ENCODE data around the gene SH3PXD2A.
A peak's percentile ranks its signal among the peaks of the same experiment; 100 is the strongest.

Gene SH3PXD2A

GRCh38 chr10:103808780-103809179, 46.6 kb downstream of the SH3PXD2A start:
- peak; percentile 53 for DNase-seq (ENCODE audit: low spot score)

- DNase-seq (ENCODE audit: low spot score): no peak
These were observed 47.4 kb downstream of the SH3PXD2A start for GRCh38 chr10:103807996-103808395.

- no peak for DNase-seq (ENCODE audit: low spot score)
These were observed 48.8 kb downstream of the SH3PXD2A start for GRCh38 chr10:103806395-103807187.

DNA sequence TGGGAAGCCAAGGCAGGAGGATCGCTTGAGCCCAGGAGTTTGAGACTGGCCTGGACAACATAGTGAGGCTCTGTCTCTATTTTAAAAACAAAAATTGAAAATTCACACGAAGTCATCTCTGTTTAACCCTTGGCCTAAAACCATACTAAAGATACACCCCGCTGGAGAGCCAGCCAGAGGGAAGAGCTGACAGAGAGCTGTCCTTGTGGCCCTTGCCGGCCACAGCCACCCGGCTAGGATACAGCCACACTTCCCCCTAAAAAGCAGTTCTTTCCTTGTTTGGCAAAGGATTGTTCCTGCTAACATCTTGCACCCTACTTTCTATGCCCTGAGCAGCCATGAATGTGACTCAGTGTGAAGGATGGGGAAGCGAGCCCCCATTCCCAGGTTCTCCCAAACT, 49.6 kb downstream of the SH3PXD2A start:
- DNase-seq (ENCODE audit: low spot score): no peak

DNA sequence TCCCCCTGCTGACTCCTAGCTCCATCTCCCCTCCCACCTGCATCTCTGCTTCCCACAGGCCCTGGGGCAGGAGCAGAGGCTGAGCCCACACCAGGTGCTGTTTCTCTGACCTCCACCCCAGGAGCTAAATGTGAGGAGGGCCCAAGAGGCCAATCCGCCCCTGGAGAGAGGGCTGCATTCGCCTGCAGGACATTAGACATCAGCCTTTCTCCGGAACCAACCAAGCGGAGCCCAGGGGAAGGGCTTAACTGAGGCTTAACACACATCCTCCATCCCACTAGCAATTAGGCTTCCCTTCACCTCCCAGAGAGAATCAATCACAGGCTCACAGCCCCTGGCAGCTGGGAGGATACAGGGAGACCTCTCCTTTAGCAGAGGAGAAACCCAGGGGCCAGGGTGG, 50.5 kb downstream of the SH3PXD2A start:
- DNase-seq (ENCODE audit: low spot score): no peak

DNA sequence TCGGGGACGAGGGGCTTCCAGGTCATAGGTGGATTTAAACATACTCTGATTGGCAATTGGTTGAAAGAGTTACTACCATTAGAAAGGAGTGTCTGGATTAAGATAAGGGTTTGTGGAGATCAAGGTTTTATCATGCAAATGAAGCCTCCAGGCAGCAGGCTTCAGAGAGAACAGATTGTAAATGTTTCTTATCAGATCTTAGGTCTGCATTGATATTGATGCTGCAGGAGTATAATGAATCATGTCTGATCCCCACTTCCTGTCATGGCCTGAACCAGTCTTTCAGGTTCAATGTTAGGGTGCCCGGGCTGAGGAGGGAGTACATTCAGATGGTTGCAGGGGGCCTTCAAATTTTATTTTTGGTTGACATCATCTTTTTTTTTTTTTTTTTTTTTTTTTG, 51.4 kb downstream of the SH3PXD2A start:
- no peak for DNase-seq (ENCODE audit: low spot score)

- DNase-seq (ENCODE audit: low spot score): no peak
These were observed 52.6 kb downstream of the SH3PXD2A start for GRCh38 chr10:103802637-103803353.

DNA sequence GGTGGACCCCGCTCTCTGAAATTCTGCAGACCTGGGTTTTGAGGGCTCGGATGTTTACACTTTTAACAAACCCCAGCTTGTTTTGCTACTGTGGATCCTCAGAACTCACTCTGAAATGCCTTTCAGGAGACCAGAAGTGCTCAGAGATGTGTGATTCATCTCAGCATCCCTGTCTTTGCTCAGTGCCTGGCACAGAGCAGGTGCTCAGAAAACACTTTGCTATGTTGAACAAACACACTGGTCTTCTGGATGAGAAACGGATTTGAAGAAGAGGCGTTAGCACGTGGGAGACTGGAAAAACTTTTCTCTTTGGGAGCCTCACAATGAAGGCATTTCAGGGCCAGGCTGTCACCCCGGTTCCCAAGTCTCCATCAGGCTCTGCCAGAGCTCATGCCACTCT, 53.3 kb downstream of the SH3PXD2A start:
- DNase-seq (ENCODE audit: low spot score): peak; percentile 21

- DNase-seq (ENCODE audit: low spot score): peak; percentile 21
These were observed 54.4 kb downstream of the SH3PXD2A start for GRCh38 chr10:103800789-103801540.

DNA sequence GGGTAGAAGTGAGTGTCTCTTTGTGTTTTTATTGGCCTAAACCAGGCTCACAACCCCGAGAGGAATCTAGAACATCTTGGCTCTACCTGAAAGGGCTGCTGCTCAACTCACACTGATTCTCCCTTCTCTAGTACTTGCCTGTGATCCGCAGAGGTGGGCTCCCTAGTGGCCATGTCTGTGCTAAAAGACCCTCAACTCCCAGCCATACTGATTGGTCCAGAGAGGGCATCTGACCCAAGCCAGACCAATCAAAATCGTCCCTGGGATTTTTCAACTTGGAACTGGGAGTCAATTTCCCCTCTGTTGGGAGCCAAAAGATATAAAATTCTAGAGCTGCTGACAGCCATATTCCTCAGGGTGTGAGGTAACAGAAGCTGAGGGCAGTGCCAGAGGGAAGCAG, 55.3 kb downstream of the SH3PXD2A start:
- DNase-seq (ENCODE audit: low spot score): no peak

- DNase-seq (ENCODE audit: low spot score): no peak
These were observed 56.0 kb downstream of the SH3PXD2A start for GRCh38 chr10:103799341-103799740.

GRCh38 chr10:103798511-103798910, 56.9 kb downstream of the SH3PXD2A start:
- no peak for DNase-seq (ENCODE audit: low spot score)

GRCh38 chr10:103797857-103798256, 57.5 kb downstream of the SH3PXD2A start:
- no peak for DNase-seq (ENCODE audit: low spot score)

DNA sequence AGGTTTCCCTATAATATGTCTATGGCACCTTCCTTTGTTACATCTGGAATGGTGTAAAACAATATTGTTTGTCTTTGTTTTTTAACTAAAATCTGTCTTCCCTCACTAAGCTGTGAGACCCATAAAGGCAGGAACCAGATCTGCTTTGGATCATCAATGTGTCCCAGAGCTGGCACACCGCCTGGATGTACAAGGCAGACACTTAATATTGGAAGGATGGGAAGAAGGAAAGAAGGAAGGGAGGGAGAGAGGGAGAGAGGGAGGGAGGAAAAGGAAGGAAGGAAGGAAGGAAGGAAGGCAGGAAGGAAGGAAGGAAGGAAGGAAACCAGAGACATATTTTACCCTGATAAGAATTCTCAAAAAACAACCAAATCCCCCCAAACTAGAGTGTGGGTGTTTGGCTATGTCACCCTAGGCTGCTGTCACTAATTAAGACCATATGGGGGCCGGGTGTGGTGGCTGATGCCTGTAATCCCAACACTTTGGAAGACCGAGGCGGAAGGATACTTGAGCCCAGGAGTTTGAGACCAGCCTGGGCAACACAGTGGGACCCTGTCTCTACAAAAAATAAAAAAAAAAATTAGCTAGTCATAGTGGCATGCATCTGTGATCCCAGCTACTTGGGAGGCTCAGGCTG, 59.6 kb downstream of the SH3PXD2A start:
- no peak for DNase-seq (ENCODE audit: low spot score)

- no peak for DNase-seq (ENCODE audit: low spot score)
These were observed 60.4 kb downstream of the SH3PXD2A start for GRCh38 chr10:103794996-103795395.

DNA sequence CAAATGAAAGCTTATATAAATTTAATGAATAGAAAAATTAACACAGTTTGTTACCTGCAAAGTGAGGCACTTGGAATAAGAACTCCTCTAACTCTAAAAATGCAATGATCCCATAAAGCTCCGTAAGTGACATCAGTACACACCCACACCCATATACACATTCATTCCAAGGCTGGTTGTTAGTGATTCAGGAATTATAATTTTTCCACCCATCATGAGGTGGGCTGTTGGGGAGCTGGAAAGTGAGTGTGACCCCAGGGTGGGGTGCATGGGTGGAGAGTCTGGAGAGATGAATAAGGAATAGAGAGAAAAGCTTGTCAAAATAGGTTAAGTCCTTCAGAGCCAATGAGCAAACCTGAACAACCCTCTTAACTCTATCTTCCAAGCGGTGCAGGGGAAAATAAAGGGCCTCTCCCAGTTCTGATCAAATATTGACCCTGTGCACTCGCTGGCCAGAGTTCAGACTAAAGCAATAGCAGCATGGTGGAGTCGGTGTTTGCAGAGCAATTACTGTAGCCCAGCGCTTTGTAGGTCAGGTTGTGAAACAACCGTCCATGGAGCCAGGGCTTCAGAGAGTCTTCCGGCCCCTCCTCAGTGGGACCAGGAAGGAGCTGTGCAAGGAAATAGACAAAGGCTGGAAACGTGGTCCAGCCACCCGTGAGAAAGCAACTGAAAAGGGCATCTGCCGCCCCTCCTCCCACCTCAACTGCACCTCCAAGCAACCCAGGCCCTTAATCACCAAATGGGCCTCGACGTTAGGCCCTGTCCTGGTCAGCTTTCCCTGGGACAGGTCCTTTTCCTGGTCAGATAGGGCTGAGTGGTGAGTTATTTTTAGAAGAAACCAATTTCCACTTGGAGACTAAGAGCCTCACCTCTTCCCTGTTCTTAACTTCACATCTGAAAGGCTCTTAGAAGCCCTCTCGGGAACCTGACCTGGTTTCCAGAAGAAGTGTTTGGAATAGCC, 61.2 kb downstream of the SH3PXD2A start:
- no peak for DNase-seq (ENCODE audit: low spot score)

GRCh38 chr10:103793429-103793828, 61.9 kb downstream of the SH3PXD2A start:
- no peak for DNase-seq (ENCODE audit: low spot score)

- no peak for DNase-seq (ENCODE audit: low spot score)
These were observed 62.8 kb downstream of the SH3PXD2A start for GRCh38 chr10:103792547-103792946.

DNA sequence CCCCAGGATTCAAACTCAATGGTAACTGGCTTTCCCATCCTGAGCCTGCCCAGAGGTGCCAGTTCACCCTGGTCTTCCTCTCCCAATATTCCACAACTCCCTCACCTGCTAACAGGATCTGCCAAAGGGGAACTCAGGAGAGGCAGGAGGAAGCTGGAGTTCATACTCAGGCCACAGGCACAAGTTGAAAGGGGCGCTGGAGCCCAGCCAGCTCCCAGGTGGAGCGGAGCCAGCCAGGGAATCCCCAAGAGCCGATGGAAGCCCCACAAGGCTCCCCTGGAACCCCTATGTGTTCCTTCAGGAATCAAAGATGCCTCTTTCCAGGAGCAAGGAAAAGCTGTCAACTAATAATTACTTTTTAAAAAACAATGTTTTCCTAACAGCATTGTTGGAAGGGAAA, 63.5 kb downstream of the SH3PXD2A start:
- no peak for DNase-seq (ENCODE audit: low spot score)

GRCh38 chr10:103791291-103791690, 64.1 kb downstream of the SH3PXD2A start:
- DNase-seq (ENCODE audit: low spot score): no peak

DNA sequence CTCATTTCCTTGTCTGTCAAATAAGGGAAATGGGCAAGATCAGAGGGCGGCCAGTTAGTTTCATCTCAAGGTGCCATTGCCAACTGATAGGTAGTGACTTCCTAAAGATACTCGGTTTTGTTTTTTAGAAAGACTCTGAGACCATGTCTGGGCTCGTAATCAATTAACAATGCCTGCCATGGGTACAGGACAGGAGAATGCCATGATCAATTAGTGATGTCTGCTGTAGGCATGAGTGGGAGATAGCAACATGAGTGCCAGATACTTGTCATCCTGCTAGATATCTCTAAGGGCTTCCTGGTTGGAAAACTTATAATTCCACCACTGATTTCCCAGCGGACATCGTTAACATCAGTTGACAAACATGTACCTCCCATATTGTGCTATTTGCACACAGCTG, 64.8 kb downstream of the SH3PXD2A start:
- no peak for DNase-seq (ENCODE audit: low spot score)
